GM12891 (cell line): ENCODE results near the gene GEMIN4.
A peak's percentile ranks its signal among the peaks of the same experiment; 100 is the strongest.

Experiments
- DNase-seq: peaks from one replicate; pipeline ENCODE4 v3.0.0; 2011; ENCODE audit warnings: low spot score; ENCODE audit not compliant: insufficient read length
- FAIRE-seq: peaks from 2 replicates; lab custom pipeline; 2011; peaks lifted over from hg19 to GRCh38; lab: Jason Lieb, UNC
- PAX5 ChIP-seq: IDR thresholded peaks from 2 replicates; pipeline ENCODE4 v1.6.1; 2011; ENCODE audit warnings: low read length, moderate library complexity, mild to moderate bottlenecking; ENCODE audit not compliant: insufficient read depth, severe bottlenecking
- POLR2A ChIP-seq: IDR thresholded peaks from 2 replicates; pipeline ENCODE4 v1.6.1; 2011; ENCODE audit warnings: low read depth, low read length, control low read depth
- POLR2AphosphoS5 ChIP-seq: IDR thresholded peaks from 2 replicates; pipeline ENCODE4 v1.6.1; 2011; ENCODE audit warnings: low read depth, low read length, control low read depth
- POU2F2 ChIP-seq: IDR thresholded peaks from 2 replicates; pipeline ENCODE4 v1.6.1; 2011; ENCODE audit warnings: low read depth, mild to moderate bottlenecking, control low read depth, low read length, moderate library complexity
- SPI1 ChIP-seq: IDR thresholded peaks from 2 replicates; pipeline ENCODE4 v1.6.1; 2011; ENCODE audit warnings: low read depth, low read length, control low read depth
- TAF1 ChIP-seq: IDR thresholded peaks from 2 replicates; pipeline ENCODE4 v1.6.1; 2011; ENCODE audit warnings: low read depth, low read length, control low read depth

Gene GEMIN4

DNA sequence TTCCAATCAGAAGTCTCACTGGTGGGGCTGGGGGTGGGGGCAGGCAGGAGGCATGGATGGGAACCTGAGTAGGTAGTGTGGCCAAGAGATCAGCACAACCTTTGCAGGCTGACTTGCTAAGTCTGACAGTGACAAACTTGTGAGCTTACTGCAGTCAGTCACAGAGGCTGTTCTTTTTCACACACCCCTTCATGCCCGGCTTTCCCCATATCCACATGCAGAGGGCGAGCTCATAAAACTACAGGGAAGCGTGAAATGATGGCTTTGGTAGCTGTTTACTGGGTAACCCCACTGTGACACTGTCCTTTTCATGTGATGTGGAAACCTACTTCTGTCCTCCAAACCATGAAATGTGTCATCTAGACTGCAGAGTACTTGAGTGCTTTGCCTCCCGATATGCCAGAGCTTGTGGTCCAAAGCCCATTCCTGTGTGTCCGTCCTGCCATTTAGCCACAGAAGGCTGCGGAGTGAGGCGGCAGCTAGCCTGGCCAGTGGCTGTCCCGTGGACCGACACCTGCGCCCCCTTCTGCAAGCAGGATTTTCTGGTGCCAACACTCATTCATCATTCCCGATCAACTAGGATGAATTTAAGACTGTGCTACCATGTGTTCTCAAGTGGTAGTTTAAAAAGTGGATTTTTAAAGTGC lies 9.8 kb downstream of the GEMIN4 start:
- DNase-seq = no peak
- no peak for TF ChIP-seq TAF1
- TF ChIP-seq POLR2AphosphoS5 = peak; percentile 44
- FAIRE-seq = no peak

GRCh38 chr17:740240-741017 lies 11.6 kb downstream of the GEMIN4 start:
- FAIRE-seq (peak; percentile 94), DNase-seq (peak; percentile 52)
- TF ChIP-seq SPI1 (peak; percentile 44; the same call in 1 of the 2 replicates), POU2F2 (no peak), PAX5 (no peak), POLR2A (peak; percentile 57; the same call in 1 of the 2 replicates)

- FAIRE-seq (no peak), DNase-seq (no peak)
- TF ChIP-seq PAX5 (no peak), POLR2AphosphoS5 (no peak)
Observed at GRCh38 chr17:737561-738113, 14.4 kb downstream of the GEMIN4 start.

DNA sequence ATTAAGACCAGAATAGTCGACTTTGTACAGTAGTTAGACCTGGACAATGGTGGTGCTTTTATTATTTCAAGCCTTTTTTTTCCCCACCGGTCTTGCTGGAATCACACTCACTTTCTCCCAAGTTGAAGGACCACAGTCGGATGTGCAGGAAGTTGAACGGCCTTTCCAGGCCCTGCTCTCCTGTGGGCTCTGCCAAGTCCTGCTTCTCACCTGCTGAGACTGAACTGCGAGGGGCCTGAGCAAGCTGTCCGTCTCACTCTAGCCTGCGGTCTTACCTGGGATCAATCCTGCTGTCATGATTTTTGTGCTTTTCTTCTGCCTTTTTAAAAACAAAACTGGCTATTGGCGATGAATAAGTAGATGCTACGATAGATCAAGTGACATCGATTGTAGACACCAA lies 18.3 kb downstream of the GEMIN4 start:
- TF ChIP-seq PAX5 (no peak), TAF1 (no peak), SPI1 (no peak), POU2F2 (no peak), POLR2A (no peak), POLR2AphosphoS5 (no peak)
- FAIRE-seq = peak; percentile 31

DNA sequence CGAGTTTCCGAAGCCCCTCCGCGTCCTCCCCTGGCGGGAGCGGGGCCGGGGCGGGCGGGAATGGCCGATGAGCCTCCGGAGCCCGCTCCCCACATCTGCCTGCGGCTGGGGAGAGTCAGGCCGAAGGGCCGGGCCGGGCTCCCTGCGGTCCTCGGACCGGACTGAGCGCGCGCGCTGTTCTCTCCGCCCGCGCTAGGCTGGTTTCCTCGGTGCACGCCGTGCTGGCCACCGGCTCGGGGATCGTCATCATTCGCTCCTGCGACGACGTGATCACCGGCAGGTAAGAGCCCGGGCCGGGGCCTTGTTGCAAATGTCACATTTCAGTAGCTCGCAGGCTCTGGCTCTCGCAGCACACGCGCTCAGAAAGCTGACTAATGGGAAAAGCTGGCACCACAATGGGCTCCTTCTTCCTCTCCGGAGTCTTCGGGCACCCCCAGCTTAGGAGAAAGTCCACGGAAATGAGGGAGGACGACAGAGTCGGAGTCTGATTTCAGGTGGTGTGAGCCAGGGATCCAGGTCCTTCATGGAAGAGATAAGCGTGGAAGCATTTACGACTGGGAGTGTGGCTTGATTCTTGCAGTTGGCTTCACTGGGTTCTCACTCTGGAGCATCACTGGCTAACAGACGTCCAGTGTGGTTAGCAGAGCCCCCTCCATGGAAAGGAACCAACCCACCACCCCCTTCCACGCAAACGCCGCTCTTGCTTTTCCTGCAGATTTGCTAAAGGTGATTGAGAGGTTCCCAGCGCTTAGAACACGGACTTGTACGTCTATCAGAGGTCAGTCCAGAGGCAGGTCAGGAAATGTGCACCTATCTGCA lies 19.0 kb downstream of the GEMIN4 start:
- no peak for DNase-seq
- no peak for TF ChIP-seq SPI1
- TF ChIP-seq POU2F2 = no peak
- no peak for TF ChIP-seq POLR2A
- no peak for TF ChIP-seq PAX5
- no peak for TF ChIP-seq TAF1
- no peak for TF ChIP-seq POLR2AphosphoS5
- peak; percentile 85 for FAIRE-seq

More for the DNA sequence above, 18.3 kb downstream of the GEMIN4 start:
- no peak for DNase-seq

- FAIRE-seq (peak; percentile 72), DNase-seq (peak; percentile 75)
- TF ChIP-seq POLR2AphosphoS5 = peak; percentile 66; the same call in 1 of the 2 replicates
- TF ChIP-seq PAX5 = no peak
Observed at GRCh38 chr17:732067-732901, 19.8 kb downstream of the GEMIN4 start, which contains the start of gene TLCD3A. Gene TLCD3A, plus strand, starts transcription at chr17:732596. Its CDS starts 52 bp downstream, at chr17:732648.

DNA sequence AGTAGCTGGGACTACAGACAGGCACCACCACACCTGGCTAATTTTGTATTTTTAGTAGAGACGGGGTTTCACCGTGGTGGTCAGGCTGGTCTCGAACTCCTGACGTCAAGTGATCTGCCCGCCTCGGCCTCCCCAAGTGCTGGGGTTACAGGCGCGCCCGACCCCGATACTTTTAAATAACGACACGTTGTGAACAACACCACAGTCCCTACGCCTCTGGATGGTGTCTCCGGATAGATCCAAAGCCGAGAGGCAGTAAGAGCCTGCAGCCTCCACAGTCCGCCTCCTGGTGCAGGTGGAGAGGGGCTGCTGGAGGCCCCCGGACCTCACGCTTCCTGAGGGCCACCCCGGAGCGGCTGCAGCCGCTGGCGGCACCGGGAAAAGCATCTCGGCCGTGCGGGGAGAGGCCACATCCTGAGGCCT lies 20.4 kb downstream of the GEMIN4 start:
- DNase-seq = no peak
- TF ChIP-seq SPI1 (no peak), POU2F2 (no peak), TAF1 (no peak), POLR2A (no peak), POLR2AphosphoS5 (no peak), PAX5 (no peak)
- FAIRE-seq = peak; percentile 50

DNA sequence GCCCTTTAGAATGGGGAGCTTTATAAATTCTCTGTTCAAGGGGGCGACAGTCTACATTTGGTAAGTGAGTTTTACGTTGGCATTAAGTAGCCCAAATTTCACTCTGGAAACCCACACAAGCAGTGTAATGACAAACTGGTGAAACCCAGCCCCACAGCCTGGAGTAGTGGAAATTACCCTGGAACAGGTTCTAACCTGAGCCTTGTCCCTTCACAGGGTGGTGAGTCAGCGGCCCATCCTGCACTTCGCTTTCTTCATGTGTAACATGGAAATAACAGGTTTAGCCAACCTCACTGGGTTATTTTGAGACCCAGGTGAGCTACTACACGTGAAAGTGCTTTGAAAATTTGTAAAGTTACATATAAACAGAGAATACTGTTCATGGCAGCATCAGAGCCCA lies 23.2 kb downstream of the GEMIN4 start:
- no peak for FAIRE-seq
- TF ChIP-seq SPI1 = no peak
- no peak for TF ChIP-seq POU2F2
- no peak for TF ChIP-seq POLR2A
- TF ChIP-seq PAX5 = no peak
- no peak for TF ChIP-seq POLR2AphosphoS5
- no peak for TF ChIP-seq TAF1
- no peak for DNase-seq

DNA sequence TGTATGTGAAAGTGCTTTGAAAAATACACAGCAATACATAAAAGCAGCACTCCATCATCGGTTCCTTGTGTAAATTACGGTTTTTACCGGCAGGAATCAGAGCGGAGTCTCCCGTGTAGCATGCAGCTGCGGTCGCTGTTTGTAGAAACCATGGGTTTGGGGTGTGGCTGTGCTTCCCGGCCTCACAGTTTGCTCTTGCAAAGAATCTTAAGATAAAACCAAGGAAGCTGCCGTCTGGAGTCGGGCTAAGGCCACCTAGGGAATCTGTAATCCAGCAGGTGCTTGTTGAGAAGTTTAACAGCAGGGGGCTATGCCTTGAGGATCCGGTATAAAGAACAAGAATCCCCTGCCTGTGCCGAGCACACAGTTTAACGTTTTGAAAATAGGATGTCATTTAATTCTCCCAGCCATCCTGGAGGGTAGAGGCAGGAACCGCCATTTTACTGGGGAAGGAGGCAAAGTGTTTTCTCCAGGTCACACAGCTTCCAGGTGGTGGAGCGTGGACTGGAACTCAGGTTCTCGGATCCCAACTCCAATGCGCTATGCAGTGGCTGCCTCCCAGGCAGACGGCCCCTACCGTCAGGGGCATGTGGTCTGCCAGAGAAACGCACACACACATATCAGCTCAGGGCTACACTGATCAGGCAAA lies 25.7 kb downstream of the GEMIN4 start:
- no peak for FAIRE-seq
- no peak for DNase-seq
- no peak for TF ChIP-seq POLR2AphosphoS5
- no peak for TF ChIP-seq POU2F2
- TF ChIP-seq TAF1 = no peak
- TF ChIP-seq SPI1 = no peak
- TF ChIP-seq POLR2A = no peak
- TF ChIP-seq PAX5 = no peak
